Prostate gland (tissue), 2 donors: ENCODE results near the gene TSPAN14. TPM values are rescaled to one million over a fixed set of nuclear protein-coding genes. Genes with fewer than 3 reads are reported as not detected.

Experiments used
- DNase-seq: peaks from one replicate; pipeline ENCODE4 v3.0.0-alpha.2; 2019; ENCODE audit warnings: low spot score
- H3K27ac ChIP-seq, 2 donors: fragments of 200-600 bp; sonication (generic); 2 replicates each; pipeline ENCODE4 v1.5.1; 2017 to 2019
- H3K27me3 ChIP-seq: fragments of 200-600 bp; sonication (generic); replicated peaks from 2 replicates; pipeline ENCODE4 v1.5.1; 2019; ENCODE audit not compliant: insufficient read depth
- H3K36me3 ChIP-seq, 2 donors: fragments of 200-600 bp; sonication (generic); 1 replicate in 1 of 2; 2 replicates in 1 of 2; pipeline versions ENCODE4 v1.5.1 to v1.8.1; 2017 to 2019
- H3K4me1 ChIP-seq: fragments of 200-600 bp; sonication (generic); replicated peaks from 2 replicates; pipeline ENCODE4 v1.5.1; 2019
- H3K4me3 ChIP-seq, 2 donors: fragments of 200-600 bp; sonication (generic); 2 replicates each; pipeline ENCODE4 v1.5.1; 2017 to 2019
- H3K9me3 ChIP-seq: fragments of 200-600 bp; sonication (generic); 2 replicates; pipeline ENCODE4 v1.5.1; 2017
- CTCF ChIP-seq, 4 experiments: fragments of 200-600 bp in 2 of 4; fragments of 450-650 bp in 2 of 4; sonication (generic) in 2 of 4; IDR thresholded peaks; 1 replicate in 3 of 4; 2 replicates in 1 of 4; pipeline ENCODE4 v1.5.1; 2016 to 2019; ENCODE audit warnings: antibody characterized with exemption in 4 of 4, mild to moderate bottlenecking in 2 of 4, moderate library complexity in 2 of 4
- POLR2A ChIP-seq: fragments of 450-650 bp; IDR thresholded peaks from one replicate; pipeline ENCODE4 v1.6.1; 2016; ENCODE audit warnings: antibody characterized with exemption, mild to moderate bottlenecking
- POLR2AphosphoS5 ChIP-seq: sonication (generic); formaldehyde crosslinking; IDR thresholded peaks from one replicate; pipeline ENCODE4 v1.6.1; 2017; ENCODE audit warnings: antibody characterized with exemption
- WGBS: methylation state at CpG from one replicate; pipeline ENCODE4 v1.1.5; 2018; 5-methylcytosine and 5-hydroxymethylcytosine counted together
- intact Hi-C: fragments of 100-400 bp; cut with DNase I; formaldehyde crosslinking; loops from one replicate; pipeline ENCODE4 v1.14.2; 2022
- total RNA-seq, 2 donors: library from RNA; depleted of rRNA; stranded (reverse); fragments of >200 nt; gene quantifications; one replicate each; pipeline ENCODE4 v1.1.0, GENCODE V29; 2016

TSPAN14 gene
- total RNA-seq, 2 donors from 2014 or later: 69.8 to 103 TPM

- intact Hi-C loops: no loop called here
- WGBS: 91% methylated on average over 6 of the region's 6 CpGs
- H3K4me1 ChIP-seq: no peaks in the 10 kb centered on the region
Observed at GRCh38 chr10:80513106-80513505, 59.0 kb downstream of the TSPAN14 start.

GRCh38 chr10:80515511-80515910 is 61.4 kb downstream of the TSPAN14 start:
- no peak for DNase-seq
- intact Hi-C loops: no loop called here
- Histone ChIP-seq H3K4me3 (no peak overlapping the region), H3K36me3 (peaks cover 0 to 36% of the 10 kb centered on the region in 2 donors), H3K9me3 (no peaks in the 10 kb centered on the region), H3K27ac (no peak overlapping the region), H3K27me3 (no peaks in the 10 kb centered on the region), H3K4me1 (no peaks in the 10 kb centered on the region)
- 85% methylated on average over 5 of the region's 5 CpGs for WGBS
- no peak for TF ChIP-seq POLR2A
- TF ChIP-seq POLR2AphosphoS5: no peak
- TF ChIP-seq CTCF (IDR thresholded peaks at IDR 0.05): no peak

More at GRCh38 chr10:80513106-80513505, 59.0 kb downstream of the TSPAN14 start:
- no peak for DNase-seq
- Histone ChIP-seq H3K27ac (no peak overlapping the region), H3K4me3 (no peak overlapping the region), H3K9me3 (no peaks in the 10 kb centered on the region), H3K36me3 (peaks cover 2 to 32% of the 10 kb centered on the region in 2 donors), H3K27me3 (no peaks in the 10 kb centered on the region)
- TF ChIP-seq POLR2AphosphoS5: no peak
- no peak for TF ChIP-seq CTCF (IDR thresholded peaks at IDR 0.05)
- TF ChIP-seq POLR2A: no peak

- Histone ChIP-seq H3K4me1 (no peaks in the 10 kb centered on the region), H3K27ac (no peak overlapping the region), H3K36me3 (peaks cover 0 to 36% of the 10 kb centered on the region in 2 donors), H3K9me3 (no peaks in the 10 kb centered on the region), H3K27me3 (no peaks in the 10 kb centered on the region), H3K4me3 (no peak overlapping the region)
- TF ChIP-seq POLR2A (no peak), POLR2AphosphoS5 (no peak), CTCF (IDR thresholded peaks at IDR 0.05) (no peak)
- 83% methylated on average over 12 of the region's 12 CpGs for WGBS
- no peak for DNase-seq
- intact Hi-C loops: no loop called here
Observed at GRCh38 chr10:80515941-80516340, 61.8 kb downstream of the TSPAN14 start.

GRCh38 chr10:80516506-80517075 is 62.5 kb downstream of the TSPAN14 start:
- H3K4me1 ChIP-seq: no peaks in the 10 kb centered on the region
- H3K27ac ChIP-seq: no peak overlapping the region
- no peak for TF ChIP-seq CTCF (IDR thresholded peaks at IDR 0.05)
- no peak for TF ChIP-seq POLR2A
- TF ChIP-seq POLR2AphosphoS5: no peak
- WGBS: 84% methylated on average over 6 of the region's 6 CpGs
- no peaks in the 10 kb centered on the region for H3K9me3 ChIP-seq
- no peak for DNase-seq
- no peak overlapping the region for H3K4me3 ChIP-seq
- H3K36me3 ChIP-seq: peaks cover 0 to 36% of the 10 kb centered on the region in 2 donors
- intact Hi-C loops: no loop called here
- H3K27me3 ChIP-seq: no peaks in the 10 kb centered on the region

GRCh38 chr10:80517416-80518142 is 63.5 kb downstream of the TSPAN14 start:
- Histone ChIP-seq H3K4me3 (no peak overlapping the region), H3K9me3 (no peaks in the 10 kb centered on the region), H3K4me1 (no peaks in the 10 kb centered on the region), H3K36me3 (peaks cover 0 to 36% of the 10 kb centered on the region in 2 donors), H3K27ac (no peak overlapping the region), H3K27me3 (no peaks in the 10 kb centered on the region)
- no peak for DNase-seq
- 85% methylated on average over 21 of the region's 21 CpGs for WGBS
- intact Hi-C loops: no loop called here
- TF ChIP-seq POLR2A (no peak), POLR2AphosphoS5 (no peak), CTCF (IDR thresholded peaks at IDR 0.05) (no peak)
